Keratinocyte (primary cell): Measurements from ENCODE around the gene UBA52.

ENCODE experiments used
- EZH2 ChIP-seq: IDR thresholded peaks from one replicate; pipeline ENCODE4 v1.6.1; 2012; ENCODE audit warnings: inconsistent platforms, mild to moderate bottlenecking, low read length, moderate library complexity
- TF ChIP-seq, protein P1 (sequence below), 3 experiments: IDR thresholded peaks in 1 of 3; conservative IDR thresholded peaks in 1 of 3; optimal IDR thresholded peaks in 1 of 3; 2 replicates in 2 of 3; 3 replicates in 1 of 3; pipeline versions ENCODE3 to v1.5.1; 2011; ENCODE audit warnings: low read length in 3 of 3, mild to moderate bottlenecking in 3 of 3, moderate library complexity in 2 of 3, control low read depth in 1 of 3, inconsistent platforms in 1 of 3; ENCODE audit not compliant: insufficient read depth in 2 of 3; ENCODE audit errors: extremely low read depth in 1 of 3

GRCh38 chr19:18529782-18530181 lies 41.9 kb upstream of the UBA52 start:
- TF ChIP-seq, protein P1, sequence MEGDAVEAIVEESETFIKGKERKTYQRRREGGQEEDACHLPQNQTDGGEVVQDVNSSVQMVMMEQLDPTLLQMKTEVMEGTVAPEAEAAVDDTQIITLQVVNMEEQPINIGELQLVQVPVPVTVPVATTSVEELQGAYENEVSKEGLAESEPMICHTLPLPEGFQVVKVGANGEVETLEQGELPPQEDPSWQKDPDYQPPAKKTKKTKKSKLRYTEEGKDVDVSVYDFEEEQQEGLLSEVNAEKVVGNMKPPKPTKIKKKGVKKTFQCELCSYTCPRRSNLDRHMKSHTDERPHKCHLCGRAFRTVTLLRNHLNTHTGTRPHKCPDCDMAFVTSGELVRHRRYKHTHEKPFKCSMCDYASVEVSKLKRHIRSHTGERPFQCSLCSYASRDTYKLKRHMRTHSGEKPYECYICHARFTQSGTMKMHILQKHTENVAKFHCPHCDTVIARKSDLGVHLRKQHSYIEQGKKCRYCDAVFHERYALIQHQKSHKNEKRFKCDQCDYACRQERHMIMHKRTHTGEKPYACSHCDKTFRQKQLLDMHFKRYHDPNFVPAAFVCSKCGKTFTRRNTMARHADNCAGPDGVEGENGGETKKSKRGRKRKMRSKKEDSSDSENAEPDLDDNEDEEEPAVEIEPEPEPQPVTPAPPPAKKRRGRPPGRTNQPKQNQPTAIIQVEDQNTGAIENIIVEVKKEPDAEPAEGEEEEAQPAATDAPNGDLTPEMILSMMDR (optimal IDR thresholded peaks at IDR 0.05 in 1 of 3, IDR thresholded peaks at IDR 0.05 in 1 of 3, conservative IDR thresholded peaks at IDR 0.05 in 1 of 3; ENCODE audit: extremely low read depth in 1 of 3, insufficient read depth in 2 of 3, low read length in 3 of 3) = no peak
- no peak for TF ChIP-seq EZH2
